Activated CD4-positive, alpha-beta T cell treated with anti-CD3 and anti-CD28 coated beads for 48 hours (primary cell): ENCODE measurements around the gene PALMD.

ENCODE experiments used
- DNase-seq: peaks from one replicate; pipeline ENCODE4 v3.0.0-alpha.2; 2020

The PALMD gene

GRCh38 chr1:99635664-99636063 is 10.2 kb upstream of the PALMD start:
- no peak for DNase-seq

DNA sequence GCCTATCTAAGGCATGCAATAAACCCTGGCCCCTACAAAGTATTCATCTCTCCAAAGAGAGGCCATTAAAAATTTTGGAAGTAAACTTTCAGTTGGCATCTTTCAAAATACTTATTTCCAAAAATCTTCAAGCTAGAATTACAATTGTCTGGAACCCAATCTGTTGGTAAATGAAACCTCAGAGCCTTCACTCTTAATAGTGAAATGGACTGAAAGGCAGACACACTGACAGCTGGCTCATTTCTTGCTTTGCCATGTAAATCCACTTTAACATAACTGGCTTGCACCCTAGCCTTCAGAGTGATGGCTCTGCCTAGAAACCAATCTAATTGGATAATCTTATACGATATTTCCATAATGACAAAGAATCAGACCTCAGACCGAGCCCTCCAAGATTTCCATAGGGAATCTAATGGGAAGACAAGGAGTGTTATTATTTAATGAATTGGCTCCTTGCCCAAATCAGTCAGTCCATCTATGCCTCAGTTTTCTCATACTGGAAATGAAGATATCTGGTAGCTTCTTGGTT is 9.2 kb upstream of the PALMD start:
- no peak for DNase-seq

DNA sequence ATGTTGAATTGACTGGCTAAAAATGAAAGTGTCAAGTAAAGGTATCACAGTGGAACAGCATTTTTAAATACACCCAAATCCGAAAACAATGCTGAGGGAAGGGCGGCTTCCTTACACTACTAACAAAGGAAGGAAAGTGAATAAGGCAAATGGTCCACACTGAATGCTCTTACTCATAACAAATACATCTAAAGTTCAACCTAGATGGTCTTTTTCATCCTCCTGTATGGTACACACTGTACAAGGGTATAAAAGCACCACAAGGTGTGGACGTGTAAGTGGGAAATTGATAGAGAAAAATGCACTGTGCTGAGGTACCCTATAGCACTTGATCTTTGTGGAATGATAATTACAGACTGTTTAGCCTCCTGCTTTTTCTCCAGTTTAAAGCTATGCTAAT is 7.1 kb upstream of the PALMD start:
- DNase-seq: no peak

DNA sequence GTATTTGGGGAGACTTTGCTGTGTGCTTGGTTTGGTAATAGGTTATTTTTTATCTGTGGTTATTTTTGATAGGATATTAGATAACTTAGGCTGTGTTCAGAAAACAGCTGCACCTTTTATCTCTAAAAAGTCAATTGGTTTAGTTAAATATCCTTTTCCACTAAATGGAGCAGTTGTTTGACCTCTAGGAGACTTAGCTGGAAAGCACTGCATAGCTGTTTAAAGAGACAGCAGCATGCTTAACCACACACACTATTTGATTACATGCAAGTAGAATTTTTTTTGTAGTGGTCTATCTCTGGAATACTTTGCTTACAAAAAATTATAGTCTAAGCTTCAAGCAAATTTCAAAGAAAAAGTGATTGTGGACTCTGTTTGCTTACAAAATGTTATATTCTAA is 6.5 kb upstream of the PALMD start:
- no peak for DNase-seq

- no peak for DNase-seq
Observed at GRCh38 chr1:99639945-99640344, 6.0 kb upstream of the PALMD start.

DNA sequence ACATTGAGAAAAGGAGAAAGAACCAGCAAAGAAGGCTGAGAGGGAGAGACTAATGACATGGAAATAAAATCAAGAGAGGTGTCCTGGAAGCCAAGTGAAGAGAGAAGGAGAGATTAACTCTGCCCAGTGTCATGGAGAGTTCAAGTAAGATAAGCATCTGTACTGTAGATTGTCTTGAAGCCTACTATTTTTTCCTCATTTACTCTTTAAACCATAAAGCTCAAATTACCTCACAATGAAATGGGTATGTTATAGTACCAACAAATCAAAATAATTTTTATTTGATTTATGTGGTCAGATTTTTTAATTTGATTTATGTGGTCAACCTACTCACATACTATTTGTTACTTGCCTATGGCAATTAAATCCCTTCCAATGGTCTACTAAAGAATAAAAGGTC is 5.2 kb upstream of the PALMD start:
- no peak for DNase-seq

GRCh38 chr1:99641558-99641957 is 4.4 kb upstream of the PALMD start:
- DNase-seq: no peak

DNA sequence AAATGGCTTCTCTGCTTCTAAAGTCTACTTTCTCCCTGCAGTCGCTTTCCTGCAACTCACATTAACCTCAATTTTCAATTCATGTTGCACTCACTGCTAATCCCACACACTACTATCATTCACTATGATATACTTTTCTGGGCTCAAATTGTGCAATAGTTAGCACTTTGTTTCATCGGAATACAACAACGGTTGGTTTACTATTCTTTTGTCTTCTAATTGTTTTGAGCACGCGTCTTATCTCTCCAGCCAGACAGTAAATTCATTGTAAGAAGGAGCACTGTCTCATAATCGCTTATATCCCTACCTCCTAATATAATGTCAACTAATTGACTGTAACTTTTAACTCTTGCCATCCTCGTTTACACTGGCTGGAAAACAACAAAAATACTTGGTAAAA is 3.9 kb upstream of the PALMD start:
- no peak for DNase-seq

DNA sequence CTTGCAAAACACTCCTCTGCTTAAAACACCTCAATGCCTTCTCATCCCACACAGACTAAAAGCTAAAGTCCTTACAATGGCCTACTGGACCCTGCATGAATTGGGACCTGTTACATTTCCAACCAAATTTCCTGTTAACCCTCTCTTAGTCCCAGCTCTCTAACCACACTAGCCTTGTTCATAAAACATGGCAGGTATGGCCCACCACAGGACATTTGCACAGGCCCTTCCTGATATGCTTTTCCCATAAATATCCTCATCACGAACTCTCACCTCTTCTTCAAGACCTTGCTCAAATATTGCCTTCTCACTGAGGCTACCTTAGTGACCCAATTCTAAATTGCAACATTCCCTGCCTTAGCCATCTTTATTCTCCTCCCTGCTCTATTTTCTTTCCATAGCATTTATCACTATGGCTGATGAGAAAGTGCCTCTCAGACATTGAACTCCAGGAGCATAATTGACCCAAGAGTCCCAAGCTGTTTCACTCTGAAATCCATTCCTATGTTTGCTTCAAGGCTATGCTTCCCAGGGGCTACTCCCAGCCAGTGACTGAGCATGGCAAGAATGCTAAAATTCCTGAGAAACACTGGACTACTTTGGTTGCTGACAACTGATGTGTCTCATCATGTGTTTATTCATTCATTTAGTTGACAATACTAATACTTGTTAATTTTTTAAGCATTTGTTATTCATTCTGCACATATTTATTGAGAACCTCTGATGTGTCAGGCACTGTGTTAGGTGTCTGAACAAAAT is 2.7 kb upstream of the PALMD start:
- no peak for DNase-seq

DNA sequence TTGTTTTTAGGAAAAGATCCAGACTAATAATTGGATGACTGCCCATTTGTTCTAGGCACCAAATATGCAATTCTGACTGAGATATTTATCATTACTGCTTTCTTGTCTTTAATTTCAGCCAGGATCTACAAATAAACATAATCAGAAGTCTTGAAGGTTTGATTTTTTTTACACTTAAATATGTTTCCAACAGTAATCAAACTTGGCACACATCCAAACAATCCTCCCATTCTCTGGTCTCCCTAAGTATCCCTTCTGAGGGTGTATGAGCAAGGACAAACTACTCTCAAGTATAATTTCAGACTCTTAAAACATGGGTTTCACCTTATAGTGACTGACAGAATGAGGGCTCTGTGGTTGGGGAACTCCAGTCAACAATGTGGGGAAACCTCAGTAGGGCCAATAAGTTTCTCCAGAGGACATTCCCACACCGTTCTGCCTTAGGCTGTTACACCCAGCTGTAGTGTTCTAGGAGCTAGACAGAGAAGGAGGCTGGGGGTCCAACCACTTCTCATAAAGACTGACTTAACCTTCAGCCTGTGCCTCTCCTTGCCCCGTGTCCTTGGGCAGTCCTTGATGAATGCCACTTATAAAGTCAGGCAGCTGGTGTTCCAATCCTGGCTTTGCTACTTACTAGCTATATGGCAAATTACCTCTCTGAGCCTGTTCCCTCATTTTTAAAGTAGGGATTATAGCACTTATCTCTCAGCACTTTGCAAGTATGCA is 1.5 kb upstream of the PALMD start:
- no peak for DNase-seq

DNA sequence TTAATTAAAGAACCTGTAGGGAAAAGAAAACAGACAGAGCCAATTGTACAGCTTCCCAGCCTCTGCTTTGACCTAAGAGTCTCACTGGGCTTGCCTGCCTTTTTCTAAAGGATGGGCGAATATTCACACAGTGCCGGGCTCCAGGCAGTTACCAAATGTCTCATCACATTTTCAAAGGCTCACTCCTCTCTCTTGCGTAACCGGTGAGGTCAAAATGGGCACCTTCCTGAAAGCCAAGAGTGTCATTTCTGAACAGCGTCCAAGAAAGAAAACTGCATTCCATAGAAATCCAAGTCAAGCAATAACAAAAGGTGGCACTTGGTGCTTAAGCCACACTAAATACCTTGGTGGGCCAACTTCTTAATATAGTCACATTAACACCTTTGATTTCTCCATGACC is 710 bp upstream of the PALMD start:
- no peak for DNase-seq

DNA sequence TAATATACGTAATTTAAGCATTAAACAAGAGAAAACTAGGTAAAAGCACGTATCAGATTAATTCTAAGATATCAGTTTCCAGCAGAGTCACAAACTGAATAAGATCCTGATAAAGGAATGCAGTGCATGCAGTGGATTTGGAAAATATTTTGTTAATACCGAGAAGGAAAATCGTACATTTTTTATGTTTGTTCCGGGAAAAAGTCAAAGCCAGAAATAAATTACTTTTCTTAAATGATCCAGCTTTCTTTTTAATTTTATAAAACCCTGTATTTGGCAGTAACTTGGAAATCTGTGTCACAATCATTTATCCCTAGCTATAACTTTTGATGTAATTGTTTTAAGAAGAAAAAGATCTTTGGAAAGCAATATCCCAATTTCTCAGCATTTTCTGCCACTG is 955 bp downstream of the PALMD start:
- no peak for DNase-seq

DNA sequence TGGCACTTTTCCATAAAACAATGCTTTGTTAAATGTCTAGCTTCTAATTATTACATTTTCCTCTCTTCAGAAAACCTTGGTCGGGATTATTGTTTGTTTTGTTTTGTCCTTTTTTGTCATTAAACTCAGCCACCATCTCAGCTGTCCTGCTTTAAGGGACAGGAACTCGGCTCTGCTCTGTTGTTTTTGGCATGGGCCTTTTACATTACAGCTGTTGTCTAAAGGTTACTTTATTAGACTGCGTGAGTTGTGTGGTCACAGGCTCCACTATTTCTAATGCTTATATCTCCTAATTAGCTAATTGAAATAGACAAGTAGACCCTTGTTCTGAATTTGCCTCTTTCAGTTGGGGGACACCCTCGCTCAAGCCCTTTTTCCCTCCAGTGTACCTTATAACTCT is 1.6 kb downstream of the PALMD start:
- no peak for DNase-seq

DNA sequence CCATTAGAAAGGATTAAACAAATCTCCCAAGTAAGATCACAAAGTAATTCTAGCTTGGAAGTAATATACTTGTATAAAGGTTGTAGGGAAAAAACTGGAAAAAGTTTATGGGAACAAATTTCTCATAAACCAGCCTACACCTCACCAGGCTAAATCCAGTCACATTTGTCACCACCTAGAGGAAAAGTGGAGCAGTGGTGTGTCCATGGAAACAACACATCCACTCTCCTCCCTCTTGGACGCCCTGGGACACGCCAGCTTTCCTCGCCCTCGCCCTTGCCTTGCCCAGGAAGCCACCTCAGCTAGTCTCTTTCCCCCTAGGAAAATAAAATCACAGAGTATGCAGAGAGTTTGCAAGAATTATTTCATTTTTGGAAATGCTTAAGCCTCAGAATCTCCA is 2.2 kb downstream of the PALMD start:
- no peak for DNase-seq

GRCh38 chr1:99650030-99650429 is 4.1 kb downstream of the PALMD start:
- DNase-seq: no peak

DNA sequence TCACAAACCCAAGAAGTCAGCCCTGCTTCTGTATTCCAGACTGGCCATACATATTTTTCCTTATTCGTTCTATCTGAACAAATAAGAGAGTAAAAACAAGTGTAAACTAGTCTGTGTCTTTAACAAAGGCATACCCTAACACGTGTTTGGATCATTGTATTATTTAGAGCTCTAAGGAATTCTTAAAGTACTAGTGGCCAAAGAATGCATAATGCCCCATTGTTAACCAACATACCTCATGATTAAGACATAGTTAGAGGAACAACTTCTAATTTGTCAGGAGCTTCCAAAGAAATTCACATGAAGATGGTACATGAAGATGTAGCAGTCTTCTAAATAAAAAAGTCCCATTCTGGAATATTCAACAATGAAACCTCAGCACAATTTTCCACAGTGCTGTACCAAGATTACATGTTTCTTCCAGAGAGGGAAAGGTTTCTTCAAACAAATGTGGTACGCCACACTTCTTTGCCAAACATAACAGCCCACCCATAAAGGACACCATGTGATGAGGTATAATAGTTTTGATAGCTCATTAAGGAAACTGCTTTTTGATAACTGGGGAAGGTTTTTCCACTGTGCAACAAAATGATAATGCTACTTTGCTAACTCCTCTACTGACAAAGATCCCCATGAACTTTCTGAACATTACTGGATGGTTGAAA is 5.0 kb downstream of the PALMD start:
- DNase-seq: no peak

DNA sequence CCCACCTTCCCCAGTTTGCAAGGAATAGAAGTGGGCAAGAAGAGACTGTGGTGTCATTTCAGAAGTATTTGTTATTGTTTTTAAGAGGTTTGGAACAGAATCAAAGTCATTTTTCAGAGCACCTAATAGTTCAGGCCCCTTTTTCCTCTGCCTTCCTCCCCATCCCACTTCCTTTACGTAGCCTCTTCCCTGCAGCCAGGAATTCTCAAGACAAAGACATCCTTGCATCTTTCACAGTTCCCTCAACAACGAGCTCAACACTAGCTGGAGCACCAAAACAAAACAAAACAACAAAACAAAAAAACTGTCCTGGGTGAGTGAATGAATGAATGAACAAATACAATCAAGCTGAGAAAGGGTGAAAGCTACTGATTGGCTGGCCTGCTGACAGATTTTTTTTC is 7.0 kb downstream of the PALMD start:
- no peak for DNase-seq

DNA sequence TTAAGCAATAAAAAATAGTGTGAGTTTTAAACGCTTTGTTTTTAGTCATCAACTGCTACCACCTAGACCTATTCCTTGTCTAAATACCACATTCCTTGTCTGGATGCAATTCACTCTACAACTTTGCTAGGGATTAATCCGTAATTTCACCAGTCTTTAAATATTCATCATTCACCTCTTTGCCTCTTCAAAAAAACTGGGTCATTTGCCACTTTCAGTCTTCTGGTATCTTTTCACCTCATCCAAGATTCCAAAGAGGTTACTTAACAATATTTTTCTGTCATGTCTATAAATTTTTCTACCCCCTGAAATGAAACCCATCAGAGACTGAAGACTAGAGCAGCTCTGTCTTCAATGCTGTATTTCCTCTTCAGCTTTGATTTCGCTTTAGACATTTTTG is 9.5 kb downstream of the PALMD start:
- no peak for DNase-seq

DNA sequence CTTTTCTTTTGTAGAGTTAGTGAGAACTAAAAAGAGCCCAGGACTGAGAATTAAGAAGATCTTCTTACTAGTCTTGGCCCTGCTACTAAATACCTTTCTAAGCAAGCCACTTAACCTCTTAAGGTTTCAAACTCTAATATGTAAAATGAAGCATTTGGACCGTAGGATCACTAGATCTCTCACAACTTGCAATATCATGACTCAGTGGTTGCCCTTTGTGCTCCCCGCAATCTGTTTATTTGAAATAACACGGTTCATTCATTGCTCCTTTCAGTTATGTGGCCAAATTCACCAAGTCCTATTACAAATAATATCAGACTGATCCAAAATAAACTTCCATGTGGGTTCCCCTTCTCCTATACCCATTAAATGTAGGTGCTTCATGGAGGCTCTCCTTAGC is 10.8 kb downstream of the PALMD start:
- no peak for DNase-seq

DNA sequence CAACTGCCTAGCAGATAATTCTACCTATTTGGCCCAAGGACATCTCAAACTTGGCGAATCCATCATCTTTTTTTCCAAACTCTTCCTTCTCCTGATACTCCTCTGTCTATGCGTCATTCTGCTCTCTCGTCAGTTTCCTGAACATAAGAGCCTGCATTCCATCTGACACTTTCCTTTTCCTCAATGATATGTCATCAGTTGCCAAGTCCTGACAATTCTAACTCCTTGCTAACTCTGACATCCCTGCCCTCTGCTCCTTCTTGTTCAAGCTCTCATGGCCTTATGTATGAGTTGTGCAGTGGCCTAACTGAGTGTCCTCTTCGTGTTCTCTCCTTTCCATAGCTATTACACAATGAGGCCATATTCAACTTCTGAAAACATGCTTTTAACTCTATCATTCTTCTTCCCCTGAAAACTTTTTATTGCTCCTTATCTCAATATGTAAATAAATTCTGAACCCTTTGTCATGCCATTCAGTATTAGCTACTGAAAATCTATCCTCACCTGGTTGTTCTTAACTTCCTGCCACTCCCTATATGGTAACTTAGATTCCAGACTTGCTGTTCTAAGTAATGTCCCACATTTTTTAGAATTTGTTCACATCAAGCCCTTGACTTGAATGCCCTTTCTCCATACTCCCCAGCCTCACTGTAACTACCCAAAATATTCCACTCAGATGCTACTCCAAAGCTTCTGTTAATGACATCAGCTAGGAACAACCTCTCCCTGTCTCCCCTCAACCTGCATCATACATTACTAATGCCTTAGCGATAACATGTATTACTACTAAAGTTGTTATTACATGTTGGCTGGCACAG is 11.5 kb downstream of the PALMD start:
- DNase-seq: no peak

GRCh38 chr1:99658031-99658290 is 12.0 kb downstream of the PALMD start:
- no peak for DNase-seq

GRCh38 chr1:99659755-99660210 is 13.9 kb downstream of the PALMD start:
- DNase-seq: no peak

- no peak for DNase-seq
Observed at GRCh38 chr1:99660496-99660895, 14.6 kb downstream of the PALMD start.
